Immature natural killer cell (primary cell): ENCODE data around the gene HDAC3. TPM values are rescaled to one million over a fixed set of nuclear protein-coding genes. Genes with fewer than 3 reads are reported as not detected.

ENCODE experiments used
- DNase-seq, 3 donors: peaks; one replicate each; pipeline ENCODE4 v3.0.0; 2022; ENCODE audit warnings: mixed read lengths in 1 of 3
- H3K27ac Mint-ChIP-seq, 6 donors: one replicate each; pipeline ENCODE4 v1.8.0; 2020; ENCODE audit warnings: mixed read lengths in 6 of 6, mild to moderate bottlenecking in 5 of 6, inconsistent platforms in 4 of 6, moderate library complexity in 3 of 6
- H3K27me3 Mint-ChIP-seq, 3 donors: one replicate each; pipeline ENCODE4 v1.8.0; 2020 to 2021; ENCODE audit warnings: low read depth in 3 of 3, mild to moderate bottlenecking in 3 of 3, mixed read lengths in 3 of 3, moderate library complexity in 3 of 3, inconsistent platforms in 1 of 3
- H3K36me3 Mint-ChIP-seq, 3 donors: one replicate each; pipeline ENCODE4 v1.8.0; 2020; ENCODE audit warnings: mixed read lengths in 3 of 3, inconsistent platforms in 2 of 3, mild to moderate bottlenecking in 2 of 3
- H3K4me1 Mint-ChIP-seq, 2 donors: one replicate each; pipeline ENCODE4 v1.8.0; 2020; ENCODE audit warnings: inconsistent platforms in 2 of 2, mild to moderate bottlenecking in 2 of 2, mixed read lengths in 2 of 2, moderate library complexity in 1 of 2
- H3K4me3 Mint-ChIP-seq, 5 donors: one replicate each; pipeline ENCODE4 v1.8.0; 2020; ENCODE audit warnings: mild to moderate bottlenecking in 5 of 5, mixed read lengths in 5 of 5, inconsistent platforms in 3 of 5, moderate library complexity in 3 of 5
- H3K9me3 Mint-ChIP-seq, 6 donors: one replicate each; pipeline ENCODE4 v1.8.0; 2020; ENCODE audit warnings: mild to moderate bottlenecking in 6 of 6, mixed read lengths in 6 of 6, inconsistent platforms in 4 of 6, moderate library complexity in 3 of 6
- polyA plus RNA-seq, 3 donors: library from polyadenylated mRNA; unstranded; fragments of 300-500 nt; fragmentation: Illumina TruSeq; gene quantifications; one replicate each; pipeline ENCODE4 v1.2.3, GENCODE V29; 2021

The HDAC3 gene
- polyA plus RNA-seq: 100 to 1,000 TPM in 1 of 3 donors, 10 to 100 TPM in 2; 71.5 to 140 (median 80.6) TPM

DNA sequence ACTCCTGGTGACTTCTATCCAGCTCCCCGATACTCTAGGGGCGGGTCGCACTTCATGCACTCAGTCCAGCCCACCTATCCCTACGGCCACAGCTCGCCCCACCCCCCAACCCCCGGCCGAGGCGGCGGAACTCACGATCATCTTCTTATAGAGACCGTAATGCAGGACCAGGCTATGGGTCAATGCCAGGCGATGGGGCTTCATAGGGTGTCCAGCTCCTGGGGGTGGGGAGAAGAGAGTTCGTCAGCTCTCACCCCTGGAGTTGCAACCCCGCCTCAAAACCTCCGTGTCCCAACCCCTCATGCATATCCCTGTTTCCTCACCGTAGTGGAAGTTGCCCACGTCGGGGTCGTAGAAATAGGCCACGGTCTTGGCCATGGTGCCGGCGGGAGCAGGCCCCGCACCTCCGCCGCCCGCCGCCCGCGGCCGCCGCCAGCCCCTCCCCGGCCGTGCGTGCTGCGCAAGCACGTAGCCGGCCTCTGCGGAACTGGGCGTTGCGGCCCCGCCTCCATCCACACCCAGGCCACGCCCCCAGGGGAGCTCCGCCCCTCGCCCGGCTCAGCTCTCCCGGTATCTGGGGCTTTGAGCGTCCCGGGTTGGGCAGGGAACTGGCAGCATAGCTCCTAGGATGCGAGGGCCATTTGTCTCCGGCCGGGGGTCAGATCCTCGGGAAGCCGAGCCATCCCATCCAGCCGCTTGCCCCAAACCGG is at the start of gene HDAC3, which contains the start of gene RELL2:
TSS of gene HDAC3 (minus strand) at position 437 of the 710 bp plus-strand sequence. CDS start at position 378, 59 bp downstream.
TSS of gene RELL2 (plus strand) at position 585 of the 710 bp plus-strand sequence. CDS start 1,229 bp downstream, outside the sequence.
- peaks cover 0 to 14% (median 5%) of the 10 kb centered on the region in 3 donors for H3K27me3 Mint-ChIP-seq
- DNase-seq: peak; percentile 91 to 92 (median 91)
- peaks cover 5 to 13% (median 6%) of the 10 kb centered on the region in 3 donors for H3K36me3 Mint-ChIP-seq
- H3K4me1 Mint-ChIP-seq: peaks cover 27 to 36% of the 10 kb centered on the region in 2 donors
- H3K4me3 Mint-ChIP-seq: peak within 1 kb of the TSS; percentile 90 to 94 (median 92)
- peak within 1 kb of the TSS; percentile 75 to 94 (median 86) for H3K27ac Mint-ChIP-seq
- H3K9me3 Mint-ChIP-seq: no peaks in the 10 kb centered on the region

DNA sequence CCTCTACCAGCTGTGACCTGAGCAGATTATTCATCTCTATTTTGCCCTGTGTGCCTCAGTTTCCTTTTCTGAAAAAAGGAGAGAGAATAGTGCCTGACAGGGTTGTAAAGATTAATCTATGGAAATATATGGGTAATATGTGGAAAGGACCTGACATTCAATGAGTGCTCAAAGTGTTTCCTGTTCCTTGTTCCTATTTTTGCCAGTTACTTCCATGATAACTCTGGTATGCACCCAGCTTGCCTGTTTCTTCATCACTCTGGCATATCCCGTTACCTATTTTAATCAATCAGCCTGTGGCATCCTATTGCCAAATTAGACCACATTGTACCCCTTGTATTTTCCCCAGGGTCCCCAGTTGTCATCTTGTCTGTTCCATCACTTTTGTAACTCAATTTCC is 48.9 kb upstream of the HDAC3 start:
- H3K27ac Mint-ChIP-seq: peak overlapping the region in 3 of 6 donors; percentile 34 to 69 (median 41)
- DNase-seq: no peak
- no peaks in the 10 kb centered on the region for H3K36me3 Mint-ChIP-seq
- H3K4me1 Mint-ChIP-seq: peaks cover 28 to 36% of the 10 kb centered on the region in 2 donors
- H3K4me3 Mint-ChIP-seq: peak overlapping the region in 1 of 5 donors; percentile 10
- H3K27me3 Mint-ChIP-seq: peaks cover 7 to 18% (median 8%) of the 10 kb centered on the region in 3 donors
- H3K9me3 Mint-ChIP-seq: no peaks in the 10 kb centered on the region

DNA sequence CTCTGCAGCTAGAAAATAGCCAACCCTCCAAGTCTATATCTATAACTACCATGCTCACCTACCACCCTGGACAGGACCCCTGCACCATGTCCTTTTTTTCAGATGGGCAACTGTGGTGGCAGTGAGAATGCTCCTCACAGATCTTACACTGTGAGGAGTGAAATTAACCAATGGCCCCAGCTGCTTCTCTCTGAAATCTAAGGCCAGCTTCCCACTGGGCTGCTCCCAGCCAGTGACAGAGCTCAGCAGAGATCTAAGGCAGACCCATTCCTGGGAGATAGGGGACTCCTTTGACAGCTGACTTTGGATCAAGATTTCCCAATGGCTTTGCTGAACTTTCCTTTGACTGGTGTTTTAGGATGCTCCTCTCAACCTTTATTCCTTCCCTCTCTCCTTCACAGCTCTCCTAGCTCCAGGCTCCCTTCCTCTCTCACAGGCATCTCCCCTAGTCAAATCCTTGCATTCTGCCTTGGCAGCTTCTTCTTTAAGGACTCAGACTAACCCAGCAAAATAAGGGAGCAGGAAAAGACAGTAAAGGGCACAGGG is 47.0 kb upstream of the HDAC3 start:
- no peaks in the 10 kb centered on the region for H3K36me3 Mint-ChIP-seq
- H3K27me3 Mint-ChIP-seq: peaks cover 8 to 15% (median 9%) of the 10 kb centered on the region in 3 donors
- H3K9me3 Mint-ChIP-seq: no peaks in the 10 kb centered on the region
- peak overlapping the region; percentile 50 to 98 (median 88) for H3K27ac Mint-ChIP-seq
- no peak for DNase-seq
- peaks cover 28 to 38% of the 10 kb centered on the region in 2 donors for H3K4me1 Mint-ChIP-seq
- peak overlapping the region; percentile 55 to 94 (median 89) for H3K4me3 Mint-ChIP-seq

DNA sequence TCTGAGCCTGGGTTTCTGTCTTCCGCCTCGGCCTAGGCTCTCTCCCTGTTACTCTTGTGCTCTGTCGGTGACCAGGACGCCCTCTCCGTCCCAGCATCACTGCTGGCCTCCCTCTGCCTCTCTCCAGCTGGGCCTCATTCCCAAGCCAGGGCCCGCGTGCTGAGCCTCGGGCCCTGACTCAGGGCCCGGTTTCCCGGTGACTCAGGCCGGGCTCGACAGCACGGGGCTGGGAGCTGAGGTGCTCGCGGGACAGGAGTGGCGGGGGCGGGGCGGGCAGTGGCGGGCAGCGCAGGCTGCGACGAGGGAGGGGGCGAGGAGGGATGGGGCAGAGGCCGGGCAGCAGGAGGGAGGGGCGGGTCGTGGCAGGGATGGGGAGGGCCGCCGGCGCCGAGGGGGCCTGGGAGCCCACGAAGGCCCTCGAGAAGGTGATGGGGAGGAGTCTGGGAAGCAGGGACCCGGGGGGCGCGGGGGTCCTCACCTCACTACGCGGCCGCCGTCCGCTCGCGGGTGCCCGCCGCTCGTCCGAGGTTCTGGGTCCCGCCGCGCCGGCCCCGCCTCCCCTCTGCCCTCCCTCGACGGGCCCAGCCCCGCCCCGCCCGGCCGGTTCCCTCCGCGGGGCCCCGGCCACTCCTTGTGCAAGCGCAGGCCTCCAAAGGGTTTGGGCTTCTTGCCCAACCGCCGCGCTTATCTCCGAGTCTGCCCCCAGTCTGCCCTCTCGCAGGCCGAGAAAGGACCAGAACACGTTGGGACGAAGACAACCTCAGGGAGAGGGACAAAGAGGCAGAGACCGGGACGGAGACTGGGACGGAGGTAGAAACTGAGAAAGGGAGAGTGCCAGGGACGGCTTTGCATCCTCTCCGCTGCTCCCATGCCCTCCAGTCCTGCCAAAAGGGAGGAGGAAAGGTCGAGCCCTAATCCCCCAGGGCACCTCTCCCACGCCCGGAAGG is 45.3 kb upstream of the HDAC3 start, which contains the start of gene ARAP3:
TSS of gene ARAP3 (minus strand) at position 536 of the 947 bp plus-strand sequence. CDS start 1,744 bp downstream, outside the sequence.
- H3K27ac Mint-ChIP-seq: peak within 1 kb of the TSS; percentile 85 to 98 (median 90)
- peaks cover 28 to 38% of the 10 kb centered on the region in 2 donors for H3K4me1 Mint-ChIP-seq
- H3K9me3 Mint-ChIP-seq: no peaks in the 10 kb centered on the region
- peaks cover 0 to 3% (median 0%) of the 10 kb centered on the region in 3 donors for H3K36me3 Mint-ChIP-seq
- peaks cover 8 to 15% (median 11%) of the 10 kb centered on the region in 3 donors for H3K27me3 Mint-ChIP-seq
- peak within 1 kb of the TSS; percentile 88 to 94 (median 89) for H3K4me3 Mint-ChIP-seq
- peak; percentile 40 to 52 (median 48) for DNase-seq

DNA sequence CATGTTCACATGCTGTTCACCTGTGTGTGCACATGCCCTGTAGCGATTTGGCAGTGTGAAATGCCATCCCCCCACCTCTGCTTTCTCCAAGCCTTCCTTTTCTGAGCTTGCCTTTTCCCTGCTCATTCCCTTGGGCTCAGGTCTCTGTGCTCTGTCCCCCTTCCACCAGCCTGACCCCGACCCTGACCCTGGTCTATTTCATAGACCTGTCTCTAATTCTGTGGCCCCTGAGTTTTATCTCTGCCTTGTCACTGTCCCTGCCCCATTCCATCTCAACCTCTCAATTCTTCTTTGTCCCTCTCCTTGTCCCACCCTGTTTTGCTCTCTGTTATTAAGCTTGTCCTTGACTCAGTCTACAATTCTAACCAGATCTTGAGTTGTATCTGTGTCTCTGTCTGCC is 44.6 kb upstream of the HDAC3 start:
- peak overlapping the region; percentile 56 to 88 (median 72) for H3K27ac Mint-ChIP-seq
- H3K4me3 Mint-ChIP-seq: peak overlapping the region; percentile 68 to 89 (median 78)
- peaks cover 8 to 15% (median 11%) of the 10 kb centered on the region in 3 donors for H3K27me3 Mint-ChIP-seq
- DNase-seq: no peak
- peaks cover 28 to 38% of the 10 kb centered on the region in 2 donors for H3K4me1 Mint-ChIP-seq
- peaks cover 0 to 3% (median 0%) of the 10 kb centered on the region in 3 donors for H3K36me3 Mint-ChIP-seq
- no peaks in the 10 kb centered on the region for H3K9me3 Mint-ChIP-seq

DNA sequence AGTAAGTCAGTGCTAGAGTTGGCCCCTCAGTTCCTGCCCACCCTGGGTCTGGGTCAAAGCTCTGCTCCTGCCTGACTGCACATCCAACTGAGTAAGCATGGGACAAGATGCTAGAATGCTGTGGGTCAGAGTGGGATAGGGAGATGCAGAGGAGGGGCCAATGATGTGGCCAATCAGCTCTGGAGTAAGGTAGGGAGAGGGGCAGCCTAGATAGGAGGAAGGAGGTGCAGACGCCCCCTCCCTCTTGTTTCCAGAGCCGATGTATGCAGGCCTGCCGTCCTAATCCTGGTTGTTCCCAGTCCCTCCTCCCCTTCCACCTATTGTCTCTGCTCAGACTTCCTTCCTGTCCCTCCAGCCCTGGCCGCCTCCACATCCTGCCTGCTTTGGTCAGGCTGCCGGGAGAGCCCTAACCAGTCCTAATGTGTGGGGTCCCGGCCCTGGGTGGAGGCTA is 44.1 kb upstream of the HDAC3 start:
- H3K4me1 Mint-ChIP-seq: peaks cover 28 to 38% of the 10 kb centered on the region in 2 donors
- peak overlapping the region; percentile 51 to 89 (median 74) for H3K4me3 Mint-ChIP-seq
- H3K27ac Mint-ChIP-seq: peak overlapping the region in 3 of 6 donors; percentile 11 to 61 (median 30)
- H3K27me3 Mint-ChIP-seq: peaks cover 8 to 15% (median 11%) of the 10 kb centered on the region in 3 donors
- peaks cover 0 to 3% (median 0%) of the 10 kb centered on the region in 3 donors for H3K36me3 Mint-ChIP-seq
- no peak for DNase-seq
- no peaks in the 10 kb centered on the region for H3K9me3 Mint-ChIP-seq

DNA sequence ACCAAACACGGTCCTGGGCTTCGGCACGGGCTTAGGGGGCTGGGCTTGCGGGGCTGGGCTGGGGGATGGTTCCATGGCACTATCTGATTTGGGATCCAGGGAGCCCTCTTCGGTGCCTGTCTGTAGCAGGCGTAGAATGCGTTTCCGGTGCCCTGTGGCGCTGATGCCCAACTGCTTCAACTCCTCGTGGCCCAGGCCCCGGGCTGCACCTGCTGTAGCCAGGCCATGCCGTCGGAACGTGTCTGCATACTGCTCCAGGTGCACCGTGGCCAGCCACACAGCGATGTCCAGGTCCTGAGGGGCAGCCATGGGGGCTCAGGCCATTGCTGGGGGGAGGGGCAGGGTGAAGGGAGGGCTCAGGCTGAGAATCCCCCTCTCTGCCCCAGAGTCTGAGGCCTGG is 43.5 kb upstream of the HDAC3 start:
- H3K4me3 Mint-ChIP-seq: no peak overlapping the region
- peaks cover 28 to 38% of the 10 kb centered on the region in 2 donors for H3K4me1 Mint-ChIP-seq
- peaks cover 8 to 15% (median 11%) of the 10 kb centered on the region in 3 donors for H3K27me3 Mint-ChIP-seq
- no peaks in the 10 kb centered on the region for H3K9me3 Mint-ChIP-seq
- H3K36me3 Mint-ChIP-seq: peaks cover 0 to 3% (median under 1%) of the 10 kb centered on the region in 3 donors
- H3K27ac Mint-ChIP-seq: no peak overlapping the region
- DNase-seq: no peak

DNA sequence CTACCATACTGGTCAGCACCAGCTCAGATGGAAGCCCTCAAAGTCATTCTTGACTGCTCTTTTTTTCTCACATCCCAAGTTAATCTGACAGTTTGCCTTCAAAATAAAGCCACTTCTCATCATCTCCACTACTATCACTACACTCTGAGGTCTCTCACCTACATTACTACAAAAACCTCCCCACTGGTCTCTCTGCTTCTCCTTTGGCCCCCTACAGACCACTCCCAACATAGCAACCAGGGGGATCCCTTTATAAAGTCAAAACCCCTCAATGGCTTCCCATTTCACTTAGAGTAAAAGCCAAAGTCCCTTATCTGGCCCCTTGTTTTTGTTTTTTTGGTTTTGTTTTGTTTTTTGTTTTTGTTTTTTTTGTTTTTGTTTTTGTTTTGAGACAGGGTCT is 40.8 kb upstream of the HDAC3 start:
- no peaks in the 10 kb centered on the region for H3K9me3 Mint-ChIP-seq
- H3K4me3 Mint-ChIP-seq: no peak overlapping the region
- no peak for DNase-seq
- peaks cover 11 to 16% of the 10 kb centered on the region in 2 donors for H3K4me1 Mint-ChIP-seq
- H3K36me3 Mint-ChIP-seq: peaks cover 0 to 7% (median 7%) of the 10 kb centered on the region in 3 donors
- peaks cover 3 to 7% (median 5%) of the 10 kb centered on the region in 3 donors for H3K27me3 Mint-ChIP-seq
- peak overlapping the region in 2 of 6 donors; percentile 23 to 65 for H3K27ac Mint-ChIP-seq

DNA sequence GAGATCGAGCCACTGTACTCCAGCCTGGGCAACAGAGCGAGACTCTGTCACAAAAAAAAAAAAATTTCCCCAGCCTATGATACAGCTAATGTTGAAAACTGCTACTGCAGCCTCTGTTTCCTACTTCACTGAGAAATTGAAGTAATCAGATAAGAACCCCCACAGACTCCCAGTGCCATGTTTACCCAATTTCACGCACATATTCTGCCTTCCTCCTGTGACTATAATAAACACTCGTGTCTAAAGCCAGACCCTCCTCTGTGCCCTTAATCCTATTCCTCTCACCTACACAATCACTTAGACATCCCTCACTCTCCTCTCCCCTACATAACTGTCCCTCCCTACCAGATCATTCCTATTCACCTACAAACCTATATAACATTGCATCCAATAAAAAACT is 39.0 kb upstream of the HDAC3 start:
- no peak overlapping the region for H3K4me3 Mint-ChIP-seq
- H3K36me3 Mint-ChIP-seq: peaks cover 0 to 7% (median 7%) of the 10 kb centered on the region in 3 donors
- no peak overlapping the region for H3K27ac Mint-ChIP-seq
- DNase-seq: no peak
- H3K4me1 Mint-ChIP-seq: peaks cover 0 to 2% of the 10 kb centered on the region in 2 donors
- no peaks in the 10 kb centered on the region for H3K9me3 Mint-ChIP-seq
- peaks cover 0 to 4% (median 0%) of the 10 kb centered on the region in 3 donors for H3K27me3 Mint-ChIP-seq

DNA sequence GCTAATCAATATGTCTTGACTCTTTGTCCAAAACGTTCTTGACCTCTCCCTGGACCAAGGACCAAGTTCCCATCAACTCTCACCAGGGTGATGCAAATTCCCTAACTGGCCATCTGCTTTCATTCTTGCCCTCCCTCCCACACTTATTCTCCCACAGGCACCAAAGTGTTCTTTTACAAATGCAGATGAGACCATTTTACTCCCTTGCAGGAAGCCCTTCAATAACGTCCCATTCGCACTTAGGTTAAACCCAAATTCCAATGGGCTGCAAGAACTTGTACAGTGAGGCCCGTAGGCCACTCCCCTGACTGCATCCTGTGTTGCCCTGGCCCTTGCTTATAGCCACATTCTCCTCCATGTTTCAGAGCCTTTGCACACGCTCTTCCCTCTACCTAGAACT is 38.1 kb upstream of the HDAC3 start:
- H3K9me3 Mint-ChIP-seq: no peaks in the 10 kb centered on the region
- H3K4me3 Mint-ChIP-seq: no peak overlapping the region
- no peaks in the 10 kb centered on the region for H3K4me1 Mint-ChIP-seq
- peaks cover 0 to 13% (median 7%) of the 10 kb centered on the region in 3 donors for H3K36me3 Mint-ChIP-seq
- no peak for DNase-seq
- peak overlapping the region in 1 of 6 donors; percentile 31 for H3K27ac Mint-ChIP-seq
- peaks cover 0 to 4% (median 0%) of the 10 kb centered on the region in 3 donors for H3K27me3 Mint-ChIP-seq

DNA sequence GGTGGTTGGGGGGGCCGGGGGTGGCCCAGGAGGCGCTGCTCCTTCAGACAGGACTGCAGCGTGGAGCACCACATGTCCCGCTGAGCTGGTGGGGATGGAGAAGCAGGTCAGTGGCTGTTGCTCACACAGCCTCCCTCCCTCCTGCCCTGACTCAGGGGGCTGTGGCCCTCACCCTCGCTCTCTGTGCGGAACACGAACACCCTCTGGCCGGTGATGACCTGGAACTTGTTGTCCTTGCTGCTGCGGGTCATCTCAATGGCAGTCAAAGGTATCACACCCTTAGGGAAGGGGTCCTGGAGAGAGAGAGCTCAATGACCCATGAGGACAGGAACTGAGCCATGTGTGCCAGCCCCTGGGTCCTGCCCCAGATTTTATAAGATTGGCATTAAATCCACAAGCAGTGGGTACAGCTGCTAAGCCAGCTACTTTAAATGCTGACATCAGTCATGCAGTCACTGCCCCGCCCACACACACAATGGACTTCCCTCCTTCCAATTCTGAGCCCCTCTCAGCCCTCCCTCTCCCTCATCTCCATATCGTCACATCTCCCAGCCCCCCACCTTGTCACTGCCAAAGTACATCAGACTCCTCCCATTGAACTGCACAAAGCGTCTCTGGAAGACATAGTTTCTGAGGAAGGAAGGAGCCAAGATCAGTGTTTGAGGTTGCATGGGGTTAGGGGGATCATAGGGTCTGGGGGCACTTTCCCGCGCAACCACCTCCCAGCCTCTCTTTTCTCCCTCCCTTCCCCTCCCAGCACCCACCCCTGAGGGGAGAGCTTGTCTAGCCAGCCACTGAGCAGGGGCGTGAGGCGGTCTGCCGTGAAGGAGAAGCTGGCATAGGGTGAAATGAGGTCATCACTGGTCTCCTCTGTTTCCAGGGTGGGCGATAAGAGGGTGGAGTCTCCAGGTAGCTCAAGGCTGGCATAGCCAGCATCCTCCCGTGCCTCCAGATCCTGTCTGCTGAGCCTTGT is 36.5 kb upstream of the HDAC3 start:
- Mint-ChIP-seq H3K4me1 (no peaks in the 10 kb centered on the region), H3K27ac (no peak overlapping the region), H3K4me3 (no peak overlapping the region), H3K27me3 (no peaks in the 10 kb centered on the region), H3K9me3 (no peaks in the 10 kb centered on the region), H3K36me3 (peaks cover 3 to 17% (median 8%) of the 10 kb centered on the region in 3 donors)
- no peak for DNase-seq
